WTC11 (cell line): Measurements from ENCODE around the gene SLC19A1. TPM values are rescaled to one million over a fixed set of nuclear protein-coding genes. Genes with fewer than 3 reads are reported as not detected.
A peak's percentile ranks its signal among the peaks of the same experiment; 100 is the strongest.

Experiments
- ATAC-seq: fragments of 200-7000 bp; cut with Tn5 transposase; 2 replicates; pipeline ENCODE4 v1.10.0; 2021; ENCODE audit warnings: mild to moderate bottlenecking, moderate library complexity
- CTCF ChIA-PET: fragments of 300-600 bp; sonication (Branson Sonifier 250); formaldehyde crosslinking; loops from one replicate; lab custom pipeline; 2021; ENCODE audit warnings: antibody characterized with exemption; lab: Charles Lee
- POLR2A ChIA-PET: fragments of 350-600 bp; sonication (Branson Sonifier 250); formaldehyde crosslinking; loops from one replicate; lab custom pipeline; 2021; ENCODE audit warnings: antibody characterized with exemption; lab: Charles Lee
- DNase-seq: peaks from one replicate; pipeline ENCODE4 v3.0.0; 2021; ENCODE audit warnings: low spot score
- H3K27ac Mint-ChIP-seq: 2 replicates; pipeline ENCODE4 v1.8.0; 2021; ENCODE audit warnings: mixed read lengths
- H3K27me3 Mint-ChIP-seq: 2 replicates; pipeline ENCODE4 v1.8.0; 2021; ENCODE audit warnings: low read depth, mild to moderate bottlenecking, moderate library complexity, mixed read lengths
- H3K36me3 Mint-ChIP-seq: 2 replicates; pipeline ENCODE4 v1.8.0; 2021; ENCODE audit warnings: mixed read lengths
- H3K4me1 Mint-ChIP-seq: 2 replicates; pipeline ENCODE4 v1.8.0; 2022; ENCODE audit warnings: mixed read lengths
- H3K4me3 Mint-ChIP-seq: 2 replicates; pipeline ENCODE4 v1.8.0; 2021; ENCODE audit warnings: mild to moderate bottlenecking, moderate library complexity, mixed read lengths
- H3K9me3 Mint-ChIP-seq: 2 replicates; pipeline ENCODE4 v1.8.0; 2021; ENCODE audit warnings: mixed read lengths
- AFF4 ChIP-seq: sonication (generic); formaldehyde crosslinking; IDR thresholded peaks from 2 replicates; pipeline ENCODE4 v1.8.1; 2023; ENCODE audit warnings: mild to moderate bottlenecking, missing genetic modification reagents, borderline replicate concordance
- CTCF ChIP-seq: fragments of 200-600 bp; IDR thresholded peaks from 2 replicates; pipeline ENCODE4 v1.8.0; 2022; ENCODE audit warnings: antibody characterized with exemption
- ESRRA ChIP-seq: sonication (generic); formaldehyde crosslinking; IDR thresholded peaks from 2 replicates; pipeline ENCODE4 v1.8.1; 2022; ENCODE audit warnings: mild to moderate bottlenecking, missing genetic modification reagents, borderline replicate concordance
- FOXJ3 ChIP-seq: sonication (generic); formaldehyde crosslinking; IDR thresholded peaks from 2 replicates; pipeline ENCODE4 v1.9.0; 2021; ENCODE audit warnings: missing genetic modification reagents, mild to moderate bottlenecking, borderline replicate concordance
- GABPB1 ChIP-seq: sonication (generic); formaldehyde crosslinking; IDR thresholded peaks from 2 replicates; pipeline ENCODE4 v1.8.1; 2023; ENCODE audit warnings: mild to moderate bottlenecking, missing genetic modification reagents
- MXD4 ChIP-seq: fragments of 250-450 bp; sonication (Bioruptor Pico); IDR thresholded peaks from 2 replicates; pipeline ENCODE4 v1.8.0; 2021; ENCODE audit warnings: mild to moderate bottlenecking, moderate library complexity, borderline replicate concordance
- NFE2L1 ChIP-seq: sonication (generic); formaldehyde crosslinking; IDR thresholded peaks from 2 replicates; pipeline ENCODE4 v1.8.1; 2023; ENCODE audit warnings: missing genetic modification reagents
- NR1H2 ChIP-seq: sonication (generic); formaldehyde crosslinking; IDR thresholded peaks from 2 replicates; pipeline ENCODE4 v1.9.0; 2021; ENCODE audit warnings: mild to moderate bottlenecking, moderate library complexity, missing genetic modification reagents
- RELA ChIP-seq: sonication (generic); formaldehyde crosslinking; IDR thresholded peaks from 2 replicates; pipeline ENCODE4 v1.8.1; 2022; ENCODE audit warnings: missing genetic modification reagents, mild to moderate bottlenecking, borderline replicate concordance
- TEAD1 ChIP-seq: sonication (generic); formaldehyde crosslinking; IDR thresholded peaks from 2 replicates; pipeline ENCODE4 v1.8.0; 2022; ENCODE audit warnings: mild to moderate bottlenecking, missing genetic modification reagents
- TP53 ChIP-seq: sonication (generic); formaldehyde crosslinking; IDR thresholded peaks from 2 replicates; pipeline ENCODE4 v1.8.1; 2023; ENCODE audit warnings: mild to moderate bottlenecking, missing genetic modification reagents
- ZBTB21 ChIP-seq: sonication (generic); formaldehyde crosslinking; IDR thresholded peaks from 2 replicates; pipeline ENCODE4 v1.8.1; 2023; ENCODE audit warnings: mild to moderate bottlenecking, missing genetic modification reagents, borderline replicate concordance
- ZNF317 ChIP-seq: sonication (generic); formaldehyde crosslinking; IDR thresholded peaks from 2 replicates; pipeline ENCODE4 v1.8.1; 2023; ENCODE audit warnings: low read depth, mild to moderate bottlenecking, moderate library complexity, missing genetic modification reagents, borderline replicate concordance
- ZNF512 ChIP-seq: sonication (generic); formaldehyde crosslinking; IDR thresholded peaks from 2 replicates; pipeline ENCODE4 v1.8.1; 2022; ENCODE audit warnings: missing genetic modification reagents, borderline replicate concordance
- total RNA-seq: library from RNA; stranded (reverse); gene quantifications from 3 replicates; pipeline ENCODE4 v1.2.3, GENCODE V29; 2021
- TF ChIP-seq, protein P1 (sequence below): fragments of 250-450 bp; sonication (Bioruptor Pico); IDR thresholded peaks from 2 replicates; pipeline ENCODE4 v1.9.0; 2021; ENCODE audit warnings: mild to moderate bottlenecking, borderline replicate concordance

Gene SLC19A1
- total RNA-seq, 1 experiment from 2014 or later: 29.8 TPM

DNA sequence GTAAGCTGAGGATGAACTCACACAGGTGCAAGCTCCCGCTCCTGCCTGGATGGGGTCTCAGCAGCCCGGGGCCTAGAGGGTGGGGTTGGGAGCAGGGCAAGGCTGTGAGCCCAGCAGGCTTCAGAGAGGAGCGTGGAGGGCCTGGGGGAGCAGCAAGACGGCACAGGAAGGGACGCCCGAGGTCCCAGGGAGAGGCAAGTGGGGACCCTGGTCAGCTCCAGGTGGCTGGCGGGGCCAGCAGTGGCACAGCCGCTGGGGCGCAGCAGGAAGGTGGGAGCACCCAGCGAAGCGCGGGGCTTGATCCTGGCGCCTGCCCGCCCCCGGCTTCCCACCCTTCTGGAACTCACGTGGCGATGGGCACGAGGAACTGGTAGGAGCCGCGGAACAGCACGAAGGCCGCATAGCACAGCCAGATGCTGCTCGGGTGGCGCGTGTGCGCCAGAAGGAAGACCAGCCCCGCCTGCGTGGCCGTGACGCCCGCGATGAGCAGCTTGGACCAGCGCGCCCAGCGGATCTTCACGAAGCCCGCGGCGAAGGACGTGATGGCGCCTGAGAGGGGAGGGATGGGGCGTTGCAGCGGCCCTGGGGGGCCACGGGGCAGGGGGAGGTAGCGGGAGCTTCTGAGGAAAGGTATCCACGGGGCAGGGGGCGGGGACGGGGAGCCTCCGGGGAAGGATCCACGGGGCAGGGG lies 11.7 kb downstream of the SLC19A1 start:
- ChIA-PET POLR2A (no interaction called here), CTCF (interaction anchor here (1.6 kb wide), 1 partner anchor 243 kb away, joined by 3 read pairs; the partner anchor contains the start of gene POFUT2)
- DNase-seq: peak; percentile 9
- H3K9me3 Mint-ChIP-seq: no peaks in the 10 kb centered on the region
- no peak for TF ChIP-seq ZNF317
- no peak overlapping the region for H3K27ac Mint-ChIP-seq
- ATAC-seq: no peak
- H3K27me3 Mint-ChIP-seq: no peaks in the 10 kb centered on the region
- no peak overlapping the region for H3K4me3 Mint-ChIP-seq
- peaks cover 19% of the 10 kb centered on the region for H3K36me3 Mint-ChIP-seq
- H3K4me1 Mint-ChIP-seq: 0 out of 2 replicates have a peak, but pooled peaks cover 4% of the 10 kb centered on the region

DNA sequence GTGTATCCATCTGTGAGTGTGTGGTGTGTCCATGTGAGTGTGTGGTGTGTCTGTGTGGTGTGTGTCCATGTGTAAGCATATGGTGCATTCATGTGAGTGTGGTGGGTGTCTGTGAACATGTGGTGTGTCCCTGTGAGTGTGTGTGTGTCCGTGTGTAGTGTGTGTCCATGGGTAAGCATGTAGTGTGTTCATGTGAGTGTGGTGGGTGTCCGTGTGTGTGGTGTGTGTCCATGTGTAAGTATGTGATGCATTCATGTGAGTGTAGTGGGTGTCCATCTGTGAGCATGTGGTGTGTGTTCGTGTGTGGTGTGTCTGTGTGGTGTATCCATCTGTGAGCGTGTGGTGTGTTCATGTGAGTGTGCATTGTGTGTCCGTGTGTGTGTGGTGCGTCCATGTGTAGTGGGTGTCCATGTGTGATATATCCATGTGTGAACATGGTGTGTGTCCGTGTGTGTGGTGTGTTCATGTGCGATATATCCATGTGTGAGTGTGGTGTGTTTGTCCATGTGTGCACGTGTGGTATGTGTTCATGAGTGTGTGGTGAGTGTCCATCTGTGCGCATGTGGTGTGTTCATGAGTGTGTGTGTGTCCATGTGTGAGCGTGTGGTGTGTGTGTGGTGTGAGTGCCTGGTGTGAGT lies 12.3 kb downstream of the SLC19A1 start:
- Mint-ChIP-seq H3K9me3 (no peaks in the 10 kb centered on the region), H3K4me1 (0 out of 2 replicates have a peak, but pooled peaks cover 4% of the 10 kb centered on the region), H3K27me3 (no peaks in the 10 kb centered on the region), H3K4me3 (no peak overlapping the region), H3K36me3 (peaks cover 20% of the 10 kb centered on the region), H3K27ac (no peak overlapping the region)
- ChIA-PET POLR2A (no interaction called here), CTCF (no interaction called here)
- TF ChIP-seq FOXJ3 (CRISPR knock-in tag) (no peak), ZNF317 (no peak), GABPB1 (CRISPR knock-in tag) (no peak), NFE2L1 (CRISPR knock-in tag) (no peak), RELA (no peak), ZBTB21 (CRISPR knock-in tag) (no peak), AFF4 (CRISPR knock-in tag) (no peak), ZNF512 (CRISPR knock-in tag) (no peak), CTCF (no peak), TEAD1 (CRISPR knock-in tag) (no peak), TP53 (no peak), NR1H2 (CRISPR knock-in tag) (no peak), ESRRA (CRISPR knock-in tag) (no peak), MXD4 (CRISPR knock-in tag) (no peak)
- TF ChIP-seq, protein P1, sequence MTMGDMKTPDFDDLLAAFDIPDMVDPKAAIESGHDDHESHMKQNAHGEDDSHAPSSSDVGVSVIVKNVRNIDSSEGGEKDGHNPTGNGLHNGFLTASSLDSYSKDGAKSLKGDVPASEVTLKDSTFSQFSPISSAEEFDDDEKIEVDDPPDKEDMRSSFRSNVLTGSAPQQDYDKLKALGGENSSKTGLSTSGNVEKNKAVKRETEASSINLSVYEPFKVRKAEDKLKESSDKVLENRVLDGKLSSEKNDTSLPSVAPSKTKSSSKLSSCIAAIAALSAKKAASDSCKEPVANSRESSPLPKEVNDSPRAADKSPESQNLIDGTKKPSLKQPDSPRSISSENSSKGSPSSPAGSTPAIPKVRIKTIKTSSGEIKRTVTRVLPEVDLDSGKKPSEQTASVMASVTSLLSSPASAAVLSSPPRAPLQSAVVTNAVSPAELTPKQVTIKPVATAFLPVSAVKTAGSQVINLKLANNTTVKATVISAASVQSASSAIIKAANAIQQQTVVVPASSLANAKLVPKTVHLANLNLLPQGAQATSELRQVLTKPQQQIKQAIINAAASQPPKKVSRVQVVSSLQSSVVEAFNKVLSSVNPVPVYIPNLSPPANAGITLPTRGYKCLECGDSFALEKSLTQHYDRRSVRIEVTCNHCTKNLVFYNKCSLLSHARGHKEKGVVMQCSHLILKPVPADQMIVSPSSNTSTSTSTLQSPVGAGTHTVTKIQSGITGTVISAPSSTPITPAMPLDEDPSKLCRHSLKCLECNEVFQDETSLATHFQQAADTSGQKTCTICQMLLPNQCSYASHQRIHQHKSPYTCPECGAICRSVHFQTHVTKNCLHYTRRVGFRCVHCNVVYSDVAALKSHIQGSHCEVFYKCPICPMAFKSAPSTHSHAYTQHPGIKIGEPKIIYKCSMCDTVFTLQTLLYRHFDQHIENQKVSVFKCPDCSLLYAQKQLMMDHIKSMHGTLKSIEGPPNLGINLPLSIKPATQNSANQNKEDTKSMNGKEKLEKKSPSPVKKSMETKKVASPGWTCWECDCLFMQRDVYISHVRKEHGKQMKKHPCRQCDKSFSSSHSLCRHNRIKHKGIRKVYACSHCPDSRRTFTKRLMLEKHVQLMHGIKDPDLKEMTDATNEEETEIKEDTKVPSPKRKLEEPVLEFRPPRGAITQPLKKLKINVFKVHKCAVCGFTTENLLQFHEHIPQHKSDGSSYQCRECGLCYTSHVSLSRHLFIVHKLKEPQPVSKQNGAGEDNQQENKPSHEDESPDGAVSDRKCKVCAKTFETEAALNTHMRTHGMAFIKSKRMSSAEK (CRISPR knock-in tag): no peak
- ATAC-seq (no peak), DNase-seq (no peak)
